ENCODE measurements around the gene PFKFB4. TPM values are rescaled to one million over a fixed set of nuclear protein-coding genes. Genes with fewer than 3 reads are reported as not detected.

The PFKFB4 gene
- total and polyA plus RNA-seq, 10 of the 15 experiments (the other 5 are each of a cell fraction or from before 2014, with no cell fraction given) = 0.37 to 89.1 (median 5.2) TPM

- Histone ChIP-seq H2AFZ (ENCODE audit: control insufficient read depth, low read depth, low read length) (no peak overlapping the region), H3K9ac (ENCODE audit: control insufficient read depth, insufficient read depth, low read length) (no peak overlapping the region), H3K4me3 (no peak overlapping the region), H3K4me1 (ENCODE audit: control insufficient read depth, insufficient read depth, low read length) (peaks cover 6% of the 10 kb centered on the region), H4K20me1 (ENCODE audit: control insufficient read depth, insufficient read depth) (no peaks in the 10 kb centered on the region), H3K36me3 (ENCODE audit: control insufficient read depth in 2 of 2, insufficient read depth in 2 of 2, low read length in 1 of 2) (no peaks in the 10 kb centered on the region), H3K79me2 (ENCODE audit: control insufficient read depth, insufficient read depth, low read length) (no peaks in the 10 kb centered on the region), H3K9me3 (replicated peaks; ENCODE audit: control insufficient read depth, insufficient read depth, low read length) (no peaks in the 10 kb centered on the region), H3K4me2 (ENCODE audit: control insufficient read depth, insufficient read depth) (no peak overlapping the region), H3K27me3 (replicated peaks in 1 of 2; ENCODE audit: control insufficient read depth in 2 of 2, insufficient read depth in 2 of 2, low read length in 1 of 2) (no peaks in the 10 kb centered on the region), H3K27ac (ENCODE audit: control insufficient read depth, insufficient read depth) (no peak overlapping the region)
- CTCF ChIA-PET = interaction anchor here (0.9 to 6.2 kb wide), 6 partner anchors 32 to 105 kb away, joined by 3 to 70 read pairs (median 9); no protein-coding TSS in a partner anchor
- BruUV-seq (replicated peaks) = no TSS peak
- FAIRE-seq (no peak), ATAC-seq (no peak), DNase-seq (ENCODE audit: low read depth, low spot score) (no peak)
- in situ Hi-C loops (cut with MboI) (no loop called here), intact Hi-C loops (cut with micrococcal nuclease; ENCODE audit: unreplicated experiment) (loop anchor here (5.0 kb wide), 2 partner anchors 58 to 233 kb away; partner anchors contain the start of gene ATRIP)
- TF ChIP-seq E2F8 (IDR thresholded peaks at IDR 0.05; ENCODE audit: low read depth, partially characterized antibody) (no peak), POLR2A (IDR thresholded peaks at IDR 0.05; ENCODE audit: low read depth, low read length) (no peak), CBX5 (IDR thresholded peaks at IDR 0.05; ENCODE audit: low read depth) (no peak), SIX5 (IDR thresholded peaks at IDR 0.05; ENCODE audit: low read depth, low read length, severe bottlenecking) (no peak)
- 96% methylated on average over 2 of the region's 2 CpGs for whole genome bisulfite sequencing (ENCODE audit: insufficient coverage, insufficient replicate concordance, low lambda C conversion rate, missing lambda C conversion rate)
- RAD21 ChIA-PET (ENCODE audit: unreplicated experiment) = interaction anchor here (0.8 kb wide), 1 partner anchor 65 kb away, joined by 3 read pairs; the partner anchor contains the start of genes CCDC51 and TMA7
- SMC1A ChIA-PET (ENCODE audit: uncharacterized antibody, unreplicated experiment) = interaction anchor here (0.9 to 2.8 kb wide), 4 partner anchors 33 to 105 kb away, joined by 3 to 17 read pairs (median 4); no protein-coding TSS in a partner anchor
- POLR2A ChIA-PET = interaction anchor here (0.6 to 1.2 kb wide), 2 partner anchors 11 to 33 kb away, joined by 3 read pairs; no protein-coding TSS in a partner anchor
These were observed 51.5 kb downstream of the PFKFB4 start for GRCh38 chr3:48505146-48505545.
